CD4-positive, alpha-beta T cell treated with Interleukin-1 beta for 1 hour (primary cell): ENCODE results near the gene GDF7.
A peak's percentile ranks its signal among the peaks of the same experiment; 100 is the strongest.

Source experiments
- DNase-seq, 2 donors: peaks; one replicate each; pipeline ENCODE4 v3.0.0-alpha.2; 2020 to 2022

GDF7 gene

GRCh38 chr2:20675701-20676352 lies 8.9 kb downstream of the GDF7 start:
- peak in 1 of 2 donors; percentile 17 for DNase-seq

DNA sequence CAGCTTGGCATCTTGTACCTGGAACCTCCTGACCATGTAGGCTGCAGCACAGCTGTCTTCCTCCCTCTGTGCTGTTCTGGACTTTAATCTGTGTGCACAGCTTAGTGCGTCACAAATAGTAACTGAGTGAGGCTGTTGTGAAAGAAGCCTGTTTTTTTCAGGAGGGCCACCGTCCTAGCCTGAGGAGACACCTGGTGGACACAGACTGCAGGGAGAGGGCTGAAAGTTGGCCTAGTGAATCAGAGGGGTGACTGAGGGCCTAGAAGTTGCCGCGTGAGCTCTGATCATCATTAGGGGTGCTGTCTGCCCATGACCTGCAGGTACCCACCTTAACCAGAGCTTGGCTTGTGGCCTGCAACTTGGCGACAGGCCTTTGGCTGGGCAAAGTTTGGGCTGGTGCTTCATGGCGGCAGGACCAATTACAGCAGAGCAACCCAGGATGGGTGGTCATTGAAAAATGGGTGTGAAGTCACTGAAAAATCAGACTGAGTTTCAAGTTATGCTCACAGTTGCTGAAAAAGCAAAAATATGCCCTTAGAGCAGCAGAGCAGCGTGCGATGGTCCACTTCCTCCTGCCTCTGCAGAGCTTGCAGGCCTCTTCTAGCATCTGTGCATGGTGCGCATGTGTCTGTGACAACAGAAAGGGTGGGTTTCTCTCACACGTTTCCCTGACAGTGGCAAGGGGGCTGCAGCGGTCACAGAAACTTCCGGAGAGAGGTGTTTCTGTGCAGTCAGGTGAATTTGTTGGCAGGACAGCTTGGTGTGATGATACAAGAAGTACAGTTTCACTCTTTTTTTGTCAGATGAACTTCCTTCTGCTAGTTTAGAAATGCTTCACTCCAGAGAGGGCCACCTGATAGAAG lies 9.6 kb downstream of the GDF7 start:
- peak in 1 of 2 donors; percentile 33 for DNase-seq

DNA sequence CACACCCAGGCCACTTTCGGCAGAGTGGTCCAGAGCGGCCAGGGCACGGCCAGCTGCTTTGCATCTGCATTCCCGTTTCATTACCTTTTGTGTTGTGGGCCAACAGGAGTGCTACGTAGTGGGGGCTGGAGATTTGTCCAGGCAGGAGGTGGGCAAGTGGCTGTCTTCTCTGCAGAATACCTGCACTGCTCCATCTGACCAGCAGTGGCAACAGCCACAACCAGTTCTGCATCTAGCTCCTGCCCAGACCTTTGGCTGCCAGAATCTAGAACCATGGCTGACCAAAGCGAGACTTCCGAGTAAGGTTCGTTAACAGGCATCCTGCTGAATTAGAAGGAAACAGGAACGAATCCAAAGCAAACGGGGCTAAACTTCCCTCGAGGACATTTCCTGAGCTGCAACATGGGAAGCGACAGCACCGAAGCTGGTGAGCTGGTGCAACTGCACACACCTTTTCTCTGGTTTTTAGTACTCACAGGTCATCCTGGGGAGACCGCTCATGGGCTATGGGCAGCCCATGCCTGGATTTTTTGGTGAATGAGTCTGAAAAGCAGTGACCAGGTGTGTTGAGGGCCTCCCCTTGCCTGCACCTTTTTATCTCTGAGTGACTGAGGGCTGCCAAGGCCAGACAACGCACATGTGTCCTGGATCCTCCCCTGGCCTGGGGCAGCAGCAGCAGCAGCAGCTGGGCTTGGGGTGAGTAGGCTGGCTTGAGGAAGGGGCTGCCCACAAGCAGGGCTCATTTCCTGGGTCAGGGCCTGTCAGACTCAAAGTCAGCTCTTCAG lies 10.5 kb downstream of the GDF7 start:
- no peak for DNase-seq

DNA sequence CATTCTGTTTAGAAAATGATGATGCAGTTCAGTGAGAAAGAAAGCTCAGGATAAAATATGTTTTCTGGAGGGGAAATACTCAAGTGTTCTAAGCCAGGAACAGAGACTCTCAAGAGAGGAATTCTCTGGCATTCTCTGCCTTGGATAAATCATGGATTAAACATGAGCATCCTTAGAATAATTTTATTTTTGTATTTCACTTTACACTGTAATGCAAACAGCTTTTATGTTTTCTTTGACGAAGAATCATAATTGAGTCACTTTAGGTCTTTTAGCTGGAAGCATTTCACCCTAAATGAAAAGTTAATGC lies 11.1 kb downstream of the GDF7 start:
- DNase-seq = no peak

- DNase-seq = no peak
Observed at GRCh38 chr2:20678780-20679179, 11.8 kb downstream of the GDF7 start.

DNA sequence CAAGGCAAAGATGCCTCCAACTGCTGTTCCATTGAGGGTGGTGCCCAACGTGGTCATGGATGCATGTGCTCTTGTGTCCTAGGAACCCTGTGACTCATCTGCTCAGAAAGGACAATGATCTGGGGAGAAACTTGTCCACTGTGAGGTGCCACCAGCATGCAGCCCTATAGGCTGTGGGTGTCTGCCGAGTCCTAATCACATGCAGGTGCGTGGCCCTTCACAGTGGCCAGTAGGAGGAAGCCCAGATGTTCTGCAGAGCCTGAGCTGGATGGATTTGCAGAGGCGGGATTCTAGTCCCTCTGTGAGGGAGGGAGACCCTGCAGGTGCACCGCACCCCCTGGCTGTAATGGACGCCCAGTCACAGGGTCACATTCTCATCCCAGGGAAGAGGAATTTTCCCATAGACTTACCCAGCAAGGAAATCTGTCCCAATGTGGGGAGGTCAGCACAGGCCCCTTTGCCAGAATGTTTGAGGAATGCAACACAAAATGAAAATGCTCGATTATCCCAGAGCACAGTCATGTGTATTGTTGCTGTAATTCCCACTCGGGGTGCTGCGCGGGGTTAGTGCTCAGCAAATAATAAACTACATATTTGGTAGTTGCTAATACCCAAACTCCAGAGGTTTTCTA lies 13.9 kb downstream of the GDF7 start:
- no peak for DNase-seq

DNA sequence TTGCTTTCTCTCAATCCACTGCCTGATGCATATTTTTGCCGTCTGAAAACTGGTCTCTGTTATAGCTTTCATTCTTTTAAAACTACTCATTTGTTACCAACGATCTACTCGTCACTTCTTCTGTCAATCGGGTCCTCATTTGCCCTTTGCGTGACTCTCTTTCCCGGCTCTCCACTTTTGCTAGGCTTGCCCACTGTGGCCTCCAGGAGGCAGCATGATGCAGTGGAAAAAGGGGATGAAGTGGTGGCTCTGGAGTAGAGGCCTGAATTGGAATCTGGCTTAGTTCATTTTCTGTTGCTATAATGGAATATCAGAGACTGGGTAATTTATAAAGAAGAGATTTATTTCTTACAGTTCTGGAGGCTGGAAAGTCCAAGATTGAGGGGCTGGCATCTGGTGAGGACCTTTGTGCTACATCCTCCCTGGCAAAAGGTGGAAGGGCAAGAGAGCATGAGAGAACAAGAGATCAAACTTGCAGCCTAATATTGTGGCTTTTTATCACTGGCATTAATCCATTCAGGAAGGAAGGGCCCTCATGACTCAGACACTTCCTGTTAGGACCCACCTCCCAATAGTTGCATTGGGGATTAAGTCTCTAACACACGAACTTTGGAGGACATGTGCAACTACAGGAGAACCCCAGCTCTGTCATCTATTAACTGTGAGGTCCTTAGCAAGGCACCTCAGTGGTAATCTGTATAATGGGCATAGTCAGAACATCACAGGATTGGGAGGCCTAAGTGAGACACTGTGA lies 15.4 kb downstream of the GDF7 start:
- DNase-seq = no peak

GRCh38 chr2:20684581-20685063 lies 17.7 kb downstream of the GDF7 start:
- DNase-seq = no peak

DNA sequence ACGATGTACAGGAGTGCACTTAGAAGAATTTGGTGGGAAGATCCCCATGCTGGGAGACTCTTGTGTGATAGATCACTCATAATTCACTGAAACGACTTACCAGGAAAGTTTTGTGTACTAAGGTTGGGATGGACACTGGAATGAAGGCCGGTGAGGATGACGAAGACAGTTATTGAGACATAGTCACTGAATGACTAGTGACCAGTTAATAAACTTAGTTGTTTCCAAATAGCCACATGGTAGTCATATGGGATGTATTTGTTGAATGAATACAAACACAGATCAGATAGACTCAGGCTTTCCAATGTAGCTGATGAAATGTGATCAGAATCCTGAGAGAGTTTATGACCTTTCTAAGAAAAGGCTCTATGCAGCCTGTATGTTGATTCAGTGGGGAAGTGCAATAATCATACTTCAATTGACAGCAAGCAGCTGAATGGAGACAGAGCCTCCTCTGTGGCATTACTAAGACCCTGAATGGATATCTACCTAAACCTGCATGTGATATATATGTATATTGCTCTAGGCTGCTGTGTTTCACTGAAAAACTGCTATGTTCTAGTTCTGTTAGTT lies 20.4 kb downstream of the GDF7 start:
- no peak for DNase-seq

GRCh38 chr2:20689428-20690264 lies 22.7 kb downstream of the GDF7 start:
- no peak for DNase-seq

DNA sequence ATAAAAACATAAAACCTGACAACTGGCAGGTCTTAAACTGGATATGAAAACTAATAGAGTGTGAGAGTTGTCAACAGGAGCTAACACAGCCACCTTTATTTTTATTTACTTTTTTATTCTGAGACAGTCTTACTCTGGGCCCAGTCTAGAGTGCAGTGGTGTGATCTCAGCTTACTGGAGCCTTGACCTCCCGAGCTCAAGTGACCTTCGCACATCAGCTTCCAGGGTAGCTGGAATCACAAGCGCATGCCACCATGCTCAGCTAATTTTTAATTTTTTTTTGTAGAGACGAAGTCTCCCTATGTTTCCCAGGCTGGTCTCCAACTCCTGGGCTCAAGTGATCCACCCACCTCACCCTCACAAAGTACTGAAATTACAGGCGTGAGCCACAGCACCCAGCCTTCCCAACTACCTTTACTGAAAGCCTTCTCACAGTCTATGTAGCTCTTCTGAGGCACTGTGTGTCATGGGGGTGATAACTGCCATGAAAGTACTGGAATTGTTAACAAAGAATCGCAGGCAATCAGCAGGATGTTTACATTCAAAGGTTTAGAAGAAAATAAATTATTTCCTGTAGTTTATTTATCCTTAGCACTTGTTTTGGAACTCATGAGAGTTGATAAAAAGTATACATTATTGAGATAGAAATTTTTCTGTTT lies 24.3 kb downstream of the GDF7 start:
- no peak for DNase-seq

- DNase-seq = no peak
Observed at GRCh38 chr2:20692081-20692480, 25.1 kb downstream of the GDF7 start.

- no peak for DNase-seq
Observed at GRCh38 chr2:20693317-20693716, 26.4 kb downstream of the GDF7 start.

DNA sequence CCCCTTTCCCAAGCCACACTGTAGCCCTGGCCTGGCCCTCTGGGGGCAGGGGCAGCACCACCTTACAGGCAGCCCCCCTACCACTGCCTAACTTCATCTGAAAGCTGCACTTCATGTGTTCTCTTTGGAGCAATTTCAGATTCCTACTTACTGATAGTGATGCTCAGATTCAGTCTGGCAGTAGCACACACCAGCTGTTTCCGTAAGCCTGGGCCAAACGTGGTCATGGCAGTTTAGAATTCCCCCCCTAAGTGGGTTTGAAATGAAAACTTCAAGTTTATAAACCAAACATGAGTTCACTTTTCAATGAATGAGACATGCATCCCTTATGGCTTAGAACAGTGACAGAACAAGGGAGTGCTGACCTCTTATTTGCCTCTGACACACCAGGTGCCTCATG lies 29.4 kb downstream of the GDF7 start:
- no peak for DNase-seq

DNA sequence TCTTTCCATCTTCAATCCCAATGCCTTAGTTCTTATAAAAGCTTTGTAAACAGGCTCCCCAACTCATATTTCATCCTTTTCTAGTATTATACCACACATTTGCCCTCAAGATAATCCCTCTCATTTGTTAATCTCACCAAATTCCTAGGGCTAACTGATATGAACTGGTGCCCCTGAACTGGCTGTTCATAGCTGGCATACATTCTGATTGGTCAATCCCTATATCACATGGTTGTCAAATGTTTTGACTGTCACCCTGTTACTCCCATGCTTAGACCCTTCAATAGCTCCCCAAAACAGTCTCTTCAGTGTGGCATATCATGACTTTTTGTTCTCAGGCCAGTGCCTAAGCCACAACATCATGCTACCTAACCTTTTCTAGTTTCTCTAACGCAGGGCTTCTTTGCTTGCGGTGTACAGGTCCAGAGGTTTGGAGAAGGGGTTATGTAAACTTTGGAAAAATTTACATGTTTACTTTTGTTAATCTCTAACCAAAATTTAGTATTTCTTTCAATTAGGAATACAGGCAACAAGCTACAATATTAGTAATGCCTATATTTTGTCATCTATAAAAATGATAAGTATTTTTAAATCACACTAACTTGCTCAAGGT lies 30.5 kb downstream of the GDF7 start:
- DNase-seq = no peak

DNA sequence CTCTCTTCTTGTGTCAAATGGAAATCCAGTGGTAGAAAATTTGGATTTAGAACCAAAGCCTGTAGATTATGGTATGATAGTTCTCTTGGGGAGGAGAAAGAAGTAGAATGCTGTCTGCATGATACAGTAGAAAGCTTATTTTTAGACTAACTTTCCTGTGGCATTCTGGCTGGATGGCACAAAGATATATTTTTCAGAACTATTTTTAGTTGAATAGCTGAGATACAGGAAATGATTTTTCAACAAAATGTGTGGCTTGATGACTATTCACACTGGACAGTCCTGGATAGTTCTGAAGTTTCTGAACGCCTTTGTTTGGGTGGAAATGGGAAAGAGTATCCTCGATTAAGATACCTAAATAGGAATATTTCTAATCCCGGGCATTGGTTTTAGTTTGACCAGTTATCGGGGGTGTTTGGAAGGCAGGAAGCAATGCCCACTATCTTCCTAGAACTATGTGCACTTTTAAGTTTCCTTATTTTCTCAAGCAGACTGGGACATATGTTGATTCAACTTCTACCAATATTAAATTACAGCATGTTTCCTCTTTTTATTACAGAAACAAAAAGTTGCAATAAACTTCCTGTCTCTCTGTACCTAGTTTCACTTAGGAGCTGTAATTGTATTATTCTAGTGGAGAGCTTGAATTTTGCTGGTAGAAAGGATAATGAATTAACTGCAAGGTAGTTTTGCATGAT lies 32.1 kb downstream of the GDF7 start:
- DNase-seq = no peak

- no peak for DNase-seq
Observed at GRCh38 chr2:20702563-20702962, 35.6 kb downstream of the GDF7 start.

- no peak for DNase-seq
Observed at GRCh38 chr2:20704886-20705285, 37.9 kb downstream of the GDF7 start.

DNA sequence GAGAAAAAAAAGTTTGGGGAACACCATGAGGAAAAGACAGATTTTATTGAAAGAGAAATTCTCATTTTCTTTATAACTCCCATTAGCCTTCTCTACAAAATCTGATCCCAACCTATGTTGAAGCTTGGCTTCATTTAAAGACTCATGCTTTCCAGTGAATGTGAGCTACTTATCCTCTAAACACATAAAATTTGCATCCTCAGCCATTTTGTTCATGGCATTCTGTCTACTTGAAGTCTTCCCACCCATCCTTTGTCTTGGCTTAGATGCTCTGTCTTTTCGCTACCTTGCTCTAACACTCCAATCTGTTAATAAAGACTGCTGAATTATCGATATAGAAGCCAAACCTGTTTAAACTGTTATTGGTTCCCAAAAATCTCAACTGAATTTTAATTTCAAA lies 39.3 kb downstream of the GDF7 start:
- no peak for DNase-seq
